VCaP (cell line): ENCODE data around the gene PTGES3L.

ENCODE experiments used
- H3K27ac ChIP-seq: fragments of 450-650 bp; 2 replicates; pipeline ENCODE4 v1.5.1; 2017
- TF ChIP-seq, protein P1 (sequence below): fragments of 450-650 bp; conservative IDR thresholded peaks from 2 replicates; pipeline ENCODE4 v1.5.1; 2017; ENCODE audit warnings: mild to moderate bottlenecking, moderate library complexity

The PTGES3L gene

DNA sequence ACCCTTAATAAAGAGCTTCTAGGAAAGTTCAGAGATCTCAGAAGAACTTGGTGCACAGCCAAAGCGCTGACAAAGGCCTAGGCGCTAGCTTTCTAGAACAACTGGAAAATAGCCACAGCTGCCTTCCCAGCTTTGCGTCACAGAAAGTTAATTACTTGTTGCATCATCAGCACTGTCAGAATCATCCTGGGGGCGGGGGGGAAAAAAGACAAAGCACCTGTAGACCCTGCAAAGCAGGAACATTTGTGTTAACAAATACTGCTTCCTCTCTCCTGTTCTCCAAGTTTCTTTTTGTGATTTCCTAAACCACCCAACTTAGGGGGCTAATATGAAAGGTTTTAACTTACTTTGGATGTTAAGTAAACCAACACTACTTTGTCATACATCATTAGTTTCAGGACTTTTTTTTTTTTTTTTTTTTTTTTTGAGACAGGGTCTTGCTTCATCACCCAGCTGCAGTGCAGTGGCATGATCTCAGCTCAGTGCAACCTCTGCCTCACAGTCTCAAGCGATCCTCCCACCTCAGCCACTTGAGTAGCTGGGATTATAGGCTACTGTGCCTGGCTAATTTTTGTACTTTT, 10.8 kb downstream of the PTGES3L start:
- no peak overlapping the region for H3K27ac ChIP-seq
- TF ChIP-seq, protein P1, sequence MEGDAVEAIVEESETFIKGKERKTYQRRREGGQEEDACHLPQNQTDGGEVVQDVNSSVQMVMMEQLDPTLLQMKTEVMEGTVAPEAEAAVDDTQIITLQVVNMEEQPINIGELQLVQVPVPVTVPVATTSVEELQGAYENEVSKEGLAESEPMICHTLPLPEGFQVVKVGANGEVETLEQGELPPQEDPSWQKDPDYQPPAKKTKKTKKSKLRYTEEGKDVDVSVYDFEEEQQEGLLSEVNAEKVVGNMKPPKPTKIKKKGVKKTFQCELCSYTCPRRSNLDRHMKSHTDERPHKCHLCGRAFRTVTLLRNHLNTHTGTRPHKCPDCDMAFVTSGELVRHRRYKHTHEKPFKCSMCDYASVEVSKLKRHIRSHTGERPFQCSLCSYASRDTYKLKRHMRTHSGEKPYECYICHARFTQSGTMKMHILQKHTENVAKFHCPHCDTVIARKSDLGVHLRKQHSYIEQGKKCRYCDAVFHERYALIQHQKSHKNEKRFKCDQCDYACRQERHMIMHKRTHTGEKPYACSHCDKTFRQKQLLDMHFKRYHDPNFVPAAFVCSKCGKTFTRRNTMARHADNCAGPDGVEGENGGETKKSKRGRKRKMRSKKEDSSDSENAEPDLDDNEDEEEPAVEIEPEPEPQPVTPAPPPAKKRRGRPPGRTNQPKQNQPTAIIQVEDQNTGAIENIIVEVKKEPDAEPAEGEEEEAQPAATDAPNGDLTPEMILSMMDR, result no peak

DNA sequence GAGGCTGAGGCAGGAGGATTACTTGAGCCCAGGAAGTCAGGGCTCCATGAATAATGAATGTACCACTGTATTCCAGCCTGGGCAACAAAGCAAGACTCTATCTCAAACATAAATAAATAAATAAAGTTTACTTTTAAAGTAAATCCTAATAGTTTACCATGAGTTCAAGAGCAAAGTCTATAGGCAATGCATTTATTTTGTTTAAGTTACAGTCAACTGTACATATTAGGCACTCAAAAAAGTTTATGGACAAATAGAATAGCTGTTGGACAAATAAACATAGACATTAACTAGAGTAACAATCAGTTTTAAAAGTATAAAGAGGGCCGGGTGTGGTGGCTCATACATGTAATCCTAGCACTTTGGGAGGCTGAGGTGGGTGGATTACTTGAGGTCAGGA, 12.0 kb downstream of the PTGES3L start:
- TF ChIP-seq, protein P1, result no peak
- no peak overlapping the region for H3K27ac ChIP-seq

DNA sequence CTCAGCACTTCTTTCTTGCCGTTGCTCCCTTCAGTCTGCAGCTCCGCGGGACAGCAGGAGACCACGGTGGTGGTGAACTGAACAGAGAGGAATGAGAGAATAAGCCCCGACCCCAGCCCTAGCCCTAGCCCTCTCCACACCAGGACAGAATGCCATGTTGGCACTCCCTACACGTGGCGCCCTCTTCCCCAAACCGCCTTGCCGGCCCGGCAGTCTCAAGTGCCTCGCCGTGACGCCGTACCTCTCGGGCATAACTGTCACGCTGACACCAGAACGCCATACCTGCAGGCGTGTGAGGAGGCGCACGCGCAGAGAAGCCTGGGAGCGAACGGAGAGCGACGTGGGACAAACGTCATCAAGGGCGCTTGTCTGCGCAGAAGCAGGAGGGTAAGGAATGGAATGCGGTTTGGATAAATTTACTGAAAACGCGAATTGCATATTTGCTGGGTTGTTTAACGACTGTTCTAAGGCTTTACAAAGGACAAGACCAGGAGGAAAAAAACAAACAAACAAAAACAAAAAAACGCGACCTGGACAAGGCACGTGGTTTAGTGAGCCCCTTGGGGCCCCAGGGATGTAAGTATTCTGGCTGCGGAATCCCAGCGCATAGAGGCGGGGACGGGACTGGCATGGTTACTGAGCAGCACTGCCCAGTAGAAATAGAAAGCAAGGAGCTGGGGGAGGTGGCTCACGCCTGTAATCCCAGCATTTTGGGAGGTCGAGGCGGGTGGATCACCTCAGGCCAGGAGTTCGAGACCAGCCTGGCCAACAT, 15.5 kb downstream of the PTGES3L start, which contains the start of gene AARSD1:
TSS of gene AARSD1 (minus strand) at position 294 of the 772 bp plus-strand sequence. CDS start at position 280, 14 bp downstream.
- TF ChIP-seq, protein P1, result no peak

DNA sequence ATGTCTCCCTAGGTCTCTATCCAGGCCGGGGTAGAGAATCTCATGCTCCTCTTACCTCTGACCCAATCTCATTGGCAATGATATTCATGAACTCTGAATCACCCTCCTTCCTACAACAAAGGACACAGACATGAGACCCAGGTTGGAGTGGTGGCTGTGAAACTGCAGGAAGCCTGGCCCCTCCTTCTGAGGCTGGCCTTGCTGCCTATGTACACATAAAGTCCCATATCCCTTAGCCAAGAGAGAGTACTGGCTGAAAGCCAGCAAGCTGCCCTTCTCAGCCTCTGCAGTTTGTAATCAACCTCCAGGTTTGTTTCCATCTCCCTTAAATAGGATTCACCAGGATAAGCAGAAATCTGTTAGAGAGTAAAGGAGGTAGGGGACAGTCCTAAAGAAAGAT, 26.2 kb downstream of the PTGES3L start:
- TF ChIP-seq, protein P1, result no peak
- peak overlapping the region; percentile 65 for H3K27ac ChIP-seq

More for the DNA sequence above, 15.5 kb downstream of the PTGES3L start, which contains the start of gene AARSD1:
- H3K27ac ChIP-seq, result peak within 1 kb of the TSS; percentile 85

DNA sequence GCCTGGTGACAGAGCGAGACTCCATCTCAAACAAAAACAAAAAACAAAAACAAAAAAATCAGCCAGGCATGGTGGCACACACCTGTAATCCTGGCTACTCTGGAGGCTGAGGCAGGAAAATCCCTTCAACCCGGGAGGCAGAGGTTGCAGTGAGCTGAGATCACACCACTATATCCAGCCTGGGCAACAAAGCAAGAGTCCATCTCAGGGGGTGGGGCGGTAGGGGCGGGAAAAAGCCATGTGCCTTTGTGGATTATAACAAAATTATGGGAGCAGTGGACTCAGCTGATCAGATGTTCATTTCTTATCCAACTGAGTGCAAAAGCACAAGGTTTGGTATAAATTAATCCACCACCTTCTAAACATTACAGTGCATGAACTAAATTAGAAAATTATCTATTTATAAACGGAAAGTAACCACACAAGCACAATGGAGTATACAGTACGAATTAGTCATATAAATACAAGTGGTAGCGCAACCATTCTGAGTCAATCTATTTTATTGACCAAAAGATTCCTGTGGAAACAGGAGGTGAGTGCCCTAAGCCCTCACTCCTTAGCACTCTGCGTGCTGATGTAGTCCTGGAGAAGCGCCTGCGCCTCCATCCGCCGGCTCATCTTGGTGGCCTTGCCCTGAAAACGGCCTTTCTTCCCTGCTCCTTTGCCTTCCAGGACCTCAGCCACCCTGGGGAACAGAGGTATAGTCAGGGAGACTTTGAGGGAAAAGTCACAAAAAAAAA, 29.7 kb downstream of the PTGES3L start:
- TF ChIP-seq, protein P1, result no peak
- no peak overlapping the region for H3K27ac ChIP-seq

DNA sequence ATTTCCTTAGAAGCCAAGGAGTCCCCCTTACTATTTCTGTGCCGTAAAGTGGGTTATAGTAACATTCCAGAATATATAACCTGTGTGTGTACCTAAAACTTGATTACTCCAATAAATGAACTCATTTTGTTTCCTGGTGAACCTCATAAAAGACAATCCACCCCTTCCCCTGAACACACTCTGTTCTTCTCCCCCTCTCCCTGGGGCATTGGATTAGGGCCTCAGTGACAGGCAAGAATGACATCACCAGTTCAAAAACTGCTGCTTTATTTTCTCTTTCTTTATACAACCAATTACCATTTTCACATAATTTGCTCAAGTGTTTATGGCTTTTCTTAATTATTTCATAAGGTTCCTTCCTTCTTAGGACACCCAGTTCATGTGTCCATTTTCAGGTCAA, 33.1 kb downstream of the PTGES3L start:
- TF ChIP-seq, protein P1, result no peak
- peak overlapping the region; percentile 50 for H3K27ac ChIP-seq

DNA sequence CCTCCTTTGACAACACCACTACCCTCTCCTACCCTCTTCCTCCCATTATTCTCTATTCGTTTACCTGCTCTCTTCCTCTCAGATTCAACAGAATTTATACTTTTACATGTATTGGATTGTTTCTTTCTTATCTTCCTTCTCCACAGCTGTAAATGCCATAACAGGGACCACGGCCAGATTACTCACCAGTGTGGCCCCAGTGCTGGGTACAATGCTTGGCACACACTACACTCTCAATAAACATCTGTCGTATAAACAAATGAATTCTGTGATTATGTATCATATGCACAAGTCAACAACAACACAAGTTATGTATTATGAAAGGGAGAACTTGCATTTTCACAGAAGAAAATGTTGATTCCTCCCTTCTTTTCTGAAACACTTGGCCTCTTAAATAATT, 35.7 kb downstream of the PTGES3L start:
- no peak overlapping the region for H3K27ac ChIP-seq
- TF ChIP-seq, protein P1, result no peak
